AG04450 (cell line): ENCODE measurements around the gene HIF1A. TPM values are rescaled to one million over a fixed set of nuclear protein-coding genes. Genes with fewer than 3 reads are reported as not detected.

Source experiments
- CTCF ChIA-PET: fragments of 300-600, 350-600 bp; formaldehyde crosslinking; extraction: SDS; loops from one replicate; lab custom pipeline; 2022; ENCODE audit warnings: antibody characterized with exemption, inconsistent platforms; lab: Charles Lee
- POLR2A ChIA-PET: fragments of 350-600 bp; formaldehyde crosslinking; extraction: SDS; loops from one replicate; lab custom pipeline; 2021; ENCODE audit warnings: antibody characterized with exemption, inconsistent platforms; lab: Yijun Ruan, JAX
- DNase-seq: peaks from one replicate; pipeline ENCODE4 v3.0.0-alpha.2; 2011; ENCODE audit warnings: low read depth, low spot score
- H3K27ac ChIP-seq: one replicate; pipeline ENCODE4 v1.5.1; 2012; ENCODE audit warnings: low read depth, low read length, control low read depth
- H3K27me3 ChIP-seq: one replicate; pipeline ENCODE4 v1.6.0; 2012; ENCODE audit warnings: low read length; ENCODE audit not compliant: control insufficient read depth, insufficient read depth
- H3K4me3 ChIP-seq: 2 replicates; pipeline ENCODE4 v1.5.1; 2011; ENCODE audit warnings: mild to moderate bottlenecking, low read depth, low read length, control low read depth
- H3K9me3 ChIP-seq: 2 replicates; pipeline ENCODE4 v1.5.1; 2012; ENCODE audit warnings: low read length; ENCODE audit not compliant: control insufficient read depth, insufficient read depth
- polyA minus RNA-seq: library from RNA; depleted of rRNA, polyadenylated mRNA; stranded (reverse); fragments of >200 nt; gene quantifications from 2 replicates; pipeline ENCODE4 v1.2.3, GENCODE V29; 2011; rRNA and poly(A)+ RNA removed
- polyA plus RNA-seq: library from polyadenylated mRNA; depleted of rRNA; stranded (reverse); fragments of >200 nt; gene quantifications from 2 replicates; pipeline ENCODE4 v1.2.3, GENCODE V29; 2011; rRNA removed
- TF ChIP-seq, protein P1 (sequence below): IDR thresholded peaks from 2 replicates; pipeline ENCODE4 v1.5.1; 2011; ENCODE audit warnings: low read depth, low read length, control low read depth, inconsistent platforms

HIF1A gene
- polyA plus RNA-seq (210 and 262 TPM in 2 replicates), polyA minus RNA-seq (202 and 355 TPM in 2 replicates)

DNA sequence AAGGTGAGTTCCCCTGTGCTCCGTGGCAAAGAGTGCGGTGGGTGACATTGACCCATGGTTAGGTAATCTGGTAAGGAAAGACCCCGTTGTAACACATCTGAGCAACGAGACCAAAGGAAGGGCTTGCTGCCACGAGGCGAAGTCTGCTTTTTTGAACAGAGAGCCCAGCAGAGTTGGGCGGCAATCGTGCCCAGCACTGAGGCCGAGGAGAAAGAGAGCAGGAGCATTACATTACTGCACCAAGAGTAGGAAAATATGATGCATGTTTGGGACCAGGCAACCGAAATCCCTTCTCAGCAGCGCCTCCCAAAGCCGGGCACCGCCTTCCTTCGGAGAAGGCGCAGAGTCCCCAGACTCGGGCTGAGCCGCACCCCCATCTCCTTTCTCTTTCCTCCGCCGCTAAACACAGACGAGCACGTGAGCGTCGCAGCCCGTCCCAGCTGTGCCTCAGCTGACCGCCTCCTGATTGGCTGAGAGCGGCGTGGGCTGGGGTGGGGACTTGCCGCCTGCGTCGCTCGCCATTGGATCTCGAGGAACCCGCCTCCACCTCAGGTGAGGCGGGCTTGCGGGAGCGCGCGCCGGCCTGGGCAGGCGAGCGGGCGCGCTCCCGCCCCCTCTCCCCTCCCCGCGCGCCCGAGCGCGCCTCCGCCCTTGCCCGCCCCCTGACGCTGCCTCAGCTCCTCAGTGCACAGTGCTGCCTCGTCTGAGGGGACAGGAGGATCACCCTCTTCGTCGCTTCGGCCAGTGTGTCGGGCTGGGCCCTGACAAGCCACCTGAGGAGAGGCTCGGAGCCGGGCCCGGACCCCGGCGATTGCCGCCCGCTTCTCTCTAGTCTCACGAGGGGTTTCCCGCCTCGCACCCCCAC lies at the start of gene HIF1A:
Gene HIF1A, plus strand, starts transcription at position 684 of the 865 bp plus-strand sequence. CDS start 292 bp downstream, outside the sequence.
- Histone ChIP-seq H3K9me3 (no peaks in the 10 kb centered on the region), H3K27me3 (no peaks in the 10 kb centered on the region), H3K27ac (peak within 1 kb of the TSS; percentile 96), H3K4me3 (peak within 1 kb of the TSS; percentile 83)
- ChIA-PET CTCF (interaction anchor here (1.2 kb wide), 1 partner anchor 225 kb away, joined by 3 read pairs; no protein-coding TSS in a partner anchor), POLR2A (interaction anchor here (0.5 to 1.3 kb wide), 11 partner anchors 11 to 218 kb away, joined by 3 to 9 read pairs (median 5); partner anchors contain the start of gene SNAPC1)
- DNase-seq, result peak; percentile 98
- TF ChIP-seq, protein P1, sequence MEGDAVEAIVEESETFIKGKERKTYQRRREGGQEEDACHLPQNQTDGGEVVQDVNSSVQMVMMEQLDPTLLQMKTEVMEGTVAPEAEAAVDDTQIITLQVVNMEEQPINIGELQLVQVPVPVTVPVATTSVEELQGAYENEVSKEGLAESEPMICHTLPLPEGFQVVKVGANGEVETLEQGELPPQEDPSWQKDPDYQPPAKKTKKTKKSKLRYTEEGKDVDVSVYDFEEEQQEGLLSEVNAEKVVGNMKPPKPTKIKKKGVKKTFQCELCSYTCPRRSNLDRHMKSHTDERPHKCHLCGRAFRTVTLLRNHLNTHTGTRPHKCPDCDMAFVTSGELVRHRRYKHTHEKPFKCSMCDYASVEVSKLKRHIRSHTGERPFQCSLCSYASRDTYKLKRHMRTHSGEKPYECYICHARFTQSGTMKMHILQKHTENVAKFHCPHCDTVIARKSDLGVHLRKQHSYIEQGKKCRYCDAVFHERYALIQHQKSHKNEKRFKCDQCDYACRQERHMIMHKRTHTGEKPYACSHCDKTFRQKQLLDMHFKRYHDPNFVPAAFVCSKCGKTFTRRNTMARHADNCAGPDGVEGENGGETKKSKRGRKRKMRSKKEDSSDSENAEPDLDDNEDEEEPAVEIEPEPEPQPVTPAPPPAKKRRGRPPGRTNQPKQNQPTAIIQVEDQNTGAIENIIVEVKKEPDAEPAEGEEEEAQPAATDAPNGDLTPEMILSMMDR, result peak; percentile 16; the same call in 1 of the 2 replicates

- CTCF ChIA-PET, result no interaction called here
- DNase-seq, result no peak
- POLR2A ChIA-PET, result no interaction called here
- TF ChIP-seq, protein P1, result no peak
- Histone ChIP-seq H3K27me3 (no peaks in the 10 kb centered on the region), H3K9me3 (no peaks in the 10 kb centered on the region), H3K4me3 (no peak overlapping the region), H3K27ac (no peak overlapping the region)
Measured at GRCh38 chr14:61646366-61647116, 48.8 kb upstream of the HIF1A start.

GRCh38 chr14:61647704-61648103 lies 47.6 kb upstream of the HIF1A start:
- ChIA-PET POLR2A (no interaction called here), CTCF (no interaction called here)
- TF ChIP-seq, protein P1, result no peak
- no peaks in the 10 kb centered on the region for H3K9me3 ChIP-seq
- DNase-seq, result no peak
- H3K27me3 ChIP-seq, result no peaks in the 10 kb centered on the region
- H3K4me3 ChIP-seq, result no peak overlapping the region
- H3K27ac ChIP-seq, result no peak overlapping the region

- POLR2A ChIA-PET, result no interaction called here
- Histone ChIP-seq H3K27ac (no peak overlapping the region), H3K9me3 (no peaks in the 10 kb centered on the region), H3K4me3 (no peak overlapping the region), H3K27me3 (no peaks in the 10 kb centered on the region)
- TF ChIP-seq, protein P1, result no peak
- DNase-seq, result no peak
- CTCF ChIA-PET, result interaction anchor here (0.5 kb wide), 1 partner anchor 108 kb away, joined by 4 read pairs; no protein-coding TSS in a partner anchor
Measured at GRCh38 chr14:61648377-61648776, 46.9 kb upstream of the HIF1A start.
